HepG2 (cell line): ENCODE results near the gene NFE2L1. TPM values are rescaled to one million over a fixed set of nuclear protein-coding genes. Genes with fewer than 3 reads are reported as not detected.
A peak's percentile ranks its signal among the peaks of the same experiment; 100 is the strongest.

Source experiments
- CREBL2 ChIP-seq: sonication (generic); formaldehyde crosslinking; IDR thresholded peaks from 2 replicates; pipeline ENCODE4 v1.8.1; 2023; ENCODE audit warnings: missing genetic modification reagents, mild to moderate bottlenecking, borderline replicate concordance
- FIP1L1 ChIP-seq: fragments of 200-400 bp; formaldehyde crosslinking; IDR thresholded peaks from 2 replicates; pipeline ENCODE4 v1.6.1; 2018; ENCODE audit warnings: low read depth, mild to moderate bottlenecking, low read length, moderate library complexity, borderline replicate concordance; ENCODE audit not compliant: insufficient read depth
- HDAC1 ChIP-seq: sonication (generic); formaldehyde crosslinking; IDR thresholded peaks from 2 replicates; pipeline ENCODE4 v1.5.1; 2020; ENCODE audit warnings: mild to moderate bottlenecking, missing genetic modification reagents
- HIVEP1 ChIP-seq: sonication (generic); formaldehyde crosslinking; IDR thresholded peaks from 2 replicates; pipeline ENCODE4 v1.4.0; 2020; ENCODE audit warnings: mild to moderate bottlenecking, missing genetic modification reagents
- MEIS1 ChIP-seq: sonication (generic); formaldehyde crosslinking; IDR thresholded peaks from 2 replicates; pipeline ENCODE4 v1.9.0; 2021; ENCODE audit warnings: mild to moderate bottlenecking, missing genetic modification reagents, moderate library complexity, borderline replicate concordance
- MIXL1 ChIP-seq: IDR thresholded peaks from 2 replicates; pipeline ENCODE4 v1.6.1; 2016
- NKX3-1 ChIP-seq: sonication (generic); formaldehyde crosslinking; IDR thresholded peaks from 2 replicates; pipeline ENCODE4 v1.5.0; 2020; ENCODE audit warnings: missing genetic modification reagents
- PHF21A ChIP-seq: sonication (generic); formaldehyde crosslinking; IDR thresholded peaks from 2 replicates; pipeline ENCODE4 v1.5.0; 2020; ENCODE audit warnings: mild to moderate bottlenecking, missing genetic modification reagents
- REST ChIP-seq, 2 experiments: IDR thresholded peaks; 2 replicates each; pipeline ENCODE4 v1.6.1; 2011 to 2012; ENCODE audit warnings: low read length in 2 of 2, borderline replicate concordance in 1 of 2, low read depth in 1 of 2, mild to moderate bottlenecking in 1 of 2, moderate library complexity in 1 of 2
- SOX6 ChIP-seq, 2 experiments: fragments of 450-650 bp in 1 of 2; sonication (generic) in 1 of 2; formaldehyde crosslinking in 1 of 2; IDR thresholded peaks; 2 replicates each; pipeline versions ENCODE4 v1.4.0 to v1.6.1; 2017 to 2020; ENCODE audit warnings: antibody characterized with exemption in 1 of 2, mild to moderate bottlenecking in 1 of 2, missing genetic modification reagents in 1 of 2
- SPEN ChIP-seq: sonication (generic); formaldehyde crosslinking; IDR thresholded peaks from 2 replicates; pipeline ENCODE4 v1.5.1; 2020; ENCODE audit warnings: low read depth, mild to moderate bottlenecking, missing genetic modification reagents
- ZNF33A ChIP-seq: sonication (generic); formaldehyde crosslinking; IDR thresholded peaks from 2 replicates; pipeline ENCODE4 v1.5.1; 2020; ENCODE audit warnings: missing genetic modification reagents, mild to moderate bottlenecking, moderate library complexity, borderline replicate concordance
- ZNF34 ChIP-seq: sonication (generic); formaldehyde crosslinking; IDR thresholded peaks from 2 replicates; pipeline ENCODE4 v1.4.0; 2020; ENCODE audit warnings: mild to moderate bottlenecking, missing genetic modification reagents, borderline replicate concordance
- ZNF678 ChIP-seq: sonication (generic); formaldehyde crosslinking; IDR thresholded peaks from 2 replicates; pipeline ENCODE4 v1.4.0; 2020; ENCODE audit warnings: mild to moderate bottlenecking, missing genetic modification reagents
- ZNF792 ChIP-seq: IDR thresholded peaks from 2 replicates; pipeline ENCODE4 v1.6.1; 2016
- ZNF879 ChIP-seq: sonication (generic); formaldehyde crosslinking; IDR thresholded peaks from 2 replicates; pipeline ENCODE4 v1.8.1; 2023; ENCODE audit warnings: missing genetic modification reagents
- polyA plus RNA-seq, 8 experiments: library from polyadenylated mRNA; depleted of rRNA in 3 of 8; stranded (reverse) in 7 of 8; unstranded in 1 of 8; fragments of >200 nt; fragmentation: Illumina TruSeq in 4 of 8; extraction: Trizol in 4 of 8; gene quantifications; 2 replicates each; pipeline versions ENCODE4 v1.2.1 to v1.2.3, GENCODE V29; 2011 to 2016; ENCODE audit warnings: low read depth in 4 of 8, missing spikeins in 1 of 8, mixed read lengths in 1 of 8; ENCODE audit not compliant: insufficient read depth in 1 of 8
- total RNA-seq, 5 experiments: library from RNA; depleted of rRNA; stranded (reverse); fragments of >200 nt; fragmentation: Illumina TruSeq; extraction: Trizol; gene quantifications; 2 replicates each; pipeline ENCODE4 v1.2.3, GENCODE V29; 2016; ENCODE audit warnings: low read depth in 1 of 5
- TF ChIP-seq, protein P1 (sequence below): IDR thresholded peaks from 2 replicates; pipeline ENCODE4 v1.6.1; 2016
- TF ChIP-seq, protein P2 (sequence below): fragments of 450-650 bp; IDR thresholded peaks from 2 replicates; pipeline ENCODE4 v1.6.1; 2016
- TF ChIP-seq, protein P3 (sequence below): sonication (generic); formaldehyde crosslinking; IDR thresholded peaks from 2 replicates; pipeline ENCODE4 v1.4.0; 2020; ENCODE audit warnings: missing genetic modification reagents

The NFE2L1 gene
- total and polyA plus RNA-seq, 2 of the 13 experiments (the other 11 are each of a cell fraction or from before 2014, with no cell fraction given): 67.0 to 234 TPM

DNA sequence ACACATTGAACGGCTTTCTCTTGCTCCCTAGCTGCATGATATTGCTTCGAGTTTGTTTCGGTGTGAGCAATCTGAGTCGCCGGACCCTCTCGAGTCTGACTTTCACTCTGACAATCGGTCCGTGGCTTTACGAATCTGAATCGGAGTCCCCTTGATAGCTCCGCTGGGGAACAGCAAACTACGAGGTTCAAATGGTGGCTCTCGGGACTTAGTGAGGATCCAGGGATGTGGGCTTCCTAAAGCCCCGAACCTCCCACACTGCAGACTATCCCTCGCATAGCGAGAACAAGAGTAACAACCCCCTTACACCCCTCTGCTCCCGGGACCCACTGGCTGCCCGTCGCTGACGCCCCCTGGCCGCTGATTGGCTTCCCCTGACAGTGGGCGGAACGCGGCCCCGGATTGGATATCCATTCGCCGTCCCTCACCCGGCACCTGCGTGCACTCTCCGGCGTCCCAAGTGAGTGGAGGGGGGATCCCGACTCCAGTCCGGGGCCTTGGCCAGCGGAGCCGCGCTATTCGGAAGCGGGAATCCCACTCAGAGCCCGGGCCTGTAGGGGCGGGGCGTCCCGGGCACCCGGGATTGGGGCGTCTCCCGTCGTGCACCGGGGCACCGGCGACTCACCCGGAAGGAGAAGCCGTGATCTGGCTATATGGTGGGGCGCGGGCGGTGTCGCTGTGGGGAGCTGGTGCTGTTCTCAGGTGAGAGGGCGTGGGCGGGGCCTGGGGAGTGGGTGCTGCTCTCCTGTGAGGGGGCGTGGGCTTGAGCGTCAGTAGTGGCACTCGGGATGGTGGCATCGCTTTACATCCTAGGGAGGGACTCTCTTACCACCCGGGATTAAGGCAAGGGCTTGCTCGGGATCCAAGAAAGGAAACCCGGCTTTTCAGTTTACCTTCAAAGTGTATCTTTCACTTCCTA, 59.2 kb downstream of the NFE2L1 start, which contains the start of gene SNX11 (continued):
- TF ChIP-seq, protein P1, sequence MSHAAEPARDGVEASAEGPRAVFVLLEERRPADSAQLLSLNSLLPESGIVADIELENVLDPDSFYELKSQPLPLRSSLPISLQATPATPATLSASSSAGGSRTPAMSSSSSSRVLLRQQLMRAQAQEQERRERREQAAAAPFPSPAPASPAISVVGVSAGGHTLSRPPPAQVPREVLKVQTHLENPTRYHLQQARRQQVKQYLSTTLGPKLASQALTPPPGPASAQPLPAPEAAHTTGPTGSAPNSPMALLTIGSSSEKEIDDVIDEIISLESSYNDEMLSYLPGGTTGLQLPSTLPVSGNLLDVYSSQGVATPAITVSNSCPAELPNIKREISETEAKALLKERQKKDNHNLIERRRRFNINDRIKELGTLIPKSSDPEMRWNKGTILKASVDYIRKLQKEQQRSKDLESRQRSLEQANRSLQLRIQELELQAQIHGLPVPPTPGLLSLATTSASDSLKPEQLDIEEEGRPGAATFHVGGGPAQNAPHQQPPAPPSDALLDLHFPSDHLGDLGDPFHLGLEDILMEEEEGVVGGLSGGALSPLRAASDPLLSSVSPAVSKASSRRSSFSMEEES: no peak; the same call in 1 of the 2 replicates
- TF ChIP-seq HIVEP1 (CRISPR knock-in tag) (peak; percentile 96), PHF21A (peak; percentile 99), FIP1L1 (peak; percentile 94; the same call in 1 of the 2 replicates), SPEN (CRISPR knock-in tag) (peak; percentile 83), HDAC1 (CRISPR knock-in tag) (peak; percentile 96), ZNF678 (CRISPR knock-in tag) (no peak), MIXL1 (CRISPR knock-in tag) (peak; percentile 37), ZNF34 (CRISPR knock-in tag) (0 out of 2 replicates have a peak, but pooled peaks have one; percentile 60), CREBL2 (CRISPR knock-in tag) (peak; percentile 94; the same call in 1 of the 2 replicates), REST (IDR thresholded peaks at IDR 0.05; ENCODE audit: borderline replicate concordance in 1 of 2, low read depth in 1 of 2, low read length in 2 of 2) (peak in 1 of 2 experiments; percentile 52; a peak in 1 of 4 replicates), ZNF33A (CRISPR knock-in tag) (no peak), ZNF792 (CRISPR knock-in tag) (0 out of 2 replicates have a peak, but pooled peaks have one; percentile 38), SOX6 (IDR thresholded peaks at IDR 0.05) (no peak), SOX6 (CRISPR knock-in tag; IDR thresholded peaks at IDR 0.05) (peak; percentile 81), NKX3-1 (CRISPR knock-in tag) (0 out of 2 replicates have a peak, but pooled peaks have one; percentile 31), ZNF879 (CRISPR knock-in tag) (peak; percentile 51; the same call in 1 of the 2 replicates), MEIS1 (no peak)
- TF ChIP-seq, protein P2, sequence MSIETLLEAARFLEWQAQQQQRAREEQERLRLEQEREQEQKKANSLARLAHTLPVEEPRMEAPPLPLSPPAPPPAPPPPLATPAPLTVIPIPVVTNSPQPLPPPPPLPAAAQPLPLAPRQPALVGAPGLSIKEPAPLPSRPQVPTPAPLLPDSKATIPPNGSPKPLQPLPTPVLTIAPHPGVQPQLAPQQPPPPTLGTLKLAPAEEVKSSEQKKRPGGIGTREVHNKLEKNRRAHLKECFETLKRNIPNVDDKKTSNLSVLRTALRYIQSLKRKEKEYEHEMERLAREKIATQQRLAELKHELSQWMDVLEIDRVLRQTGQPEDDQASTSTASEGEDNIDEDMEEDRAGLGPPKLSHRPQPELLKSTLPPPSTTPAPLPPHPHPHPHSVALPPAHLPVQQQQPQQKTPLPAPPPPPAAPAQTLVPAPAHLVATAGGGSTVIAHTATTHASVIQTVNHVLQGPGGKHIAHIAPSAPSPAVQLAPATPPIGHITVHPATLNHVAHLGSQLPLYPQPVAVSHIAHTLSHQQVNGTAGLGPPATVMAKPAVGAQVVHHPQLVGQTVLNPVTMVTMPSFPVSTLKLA: 0 out of 2 replicates have a peak, but pooled peaks have one; percentile 16
- TF ChIP-seq, protein P3, sequence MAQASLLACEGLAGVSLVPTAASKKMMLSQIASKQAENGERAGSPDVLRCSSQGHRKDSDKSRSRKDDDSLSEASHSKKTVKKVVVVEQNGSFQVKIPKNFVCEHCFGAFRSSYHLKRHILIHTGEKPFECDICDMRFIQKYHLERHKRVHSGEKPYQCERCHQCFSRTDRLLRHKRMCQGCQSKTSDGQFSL (CRISPR knock-in tag): 0 out of 2 replicates have a peak, but pooled peaks have one; percentile 20
